Measurements from ENCODE around the gene CWH43. TPM values are rescaled to one million over a fixed set of nuclear protein-coding genes. Genes with fewer than 3 reads are reported as not detected.

The CWH43 gene
- total and polyA plus RNA-seq, 10 donors: not detected

GRCh38 chr4:48967101-48967500 lies 19.0 kb upstream of the CWH43 start:
- intact Hi-C loops (cut with DNase I; ENCODE audit: low total_unique reads): loop anchor here (10.0 kb wide), 1 partner anchor 522 kb away; no protein-coding TSS in a partner anchor
- H3K9me3 ChIP-seq: no peaks in the 10 kb centered on the region
- no peak overlapping the region for H3K27ac ChIP-seq
- H3K27me3 ChIP-seq (replicated peaks in 1 of 7): no peaks in the 10 kb centered on the region
- no peaks in the 10 kb centered on the region for H3K36me3 ChIP-seq
- no peaks in the 10 kb centered on the region for H3K4me1 ChIP-seq
- TF ChIP-seq, protein P1, sequence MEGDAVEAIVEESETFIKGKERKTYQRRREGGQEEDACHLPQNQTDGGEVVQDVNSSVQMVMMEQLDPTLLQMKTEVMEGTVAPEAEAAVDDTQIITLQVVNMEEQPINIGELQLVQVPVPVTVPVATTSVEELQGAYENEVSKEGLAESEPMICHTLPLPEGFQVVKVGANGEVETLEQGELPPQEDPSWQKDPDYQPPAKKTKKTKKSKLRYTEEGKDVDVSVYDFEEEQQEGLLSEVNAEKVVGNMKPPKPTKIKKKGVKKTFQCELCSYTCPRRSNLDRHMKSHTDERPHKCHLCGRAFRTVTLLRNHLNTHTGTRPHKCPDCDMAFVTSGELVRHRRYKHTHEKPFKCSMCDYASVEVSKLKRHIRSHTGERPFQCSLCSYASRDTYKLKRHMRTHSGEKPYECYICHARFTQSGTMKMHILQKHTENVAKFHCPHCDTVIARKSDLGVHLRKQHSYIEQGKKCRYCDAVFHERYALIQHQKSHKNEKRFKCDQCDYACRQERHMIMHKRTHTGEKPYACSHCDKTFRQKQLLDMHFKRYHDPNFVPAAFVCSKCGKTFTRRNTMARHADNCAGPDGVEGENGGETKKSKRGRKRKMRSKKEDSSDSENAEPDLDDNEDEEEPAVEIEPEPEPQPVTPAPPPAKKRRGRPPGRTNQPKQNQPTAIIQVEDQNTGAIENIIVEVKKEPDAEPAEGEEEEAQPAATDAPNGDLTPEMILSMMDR (IDR thresholded peaks at IDR 0.05 in 8 of 11, conservative IDR thresholded peaks at IDR 0.05 in 3 of 11): no peak
- TF ChIP-seq POLR2A (IDR thresholded peaks at IDR 0.05): no peak
- no peak for TF ChIP-seq POLR2AphosphoS5 (IDR thresholded peaks at IDR 0.05)
- no peak overlapping the region for H3K4me3 ChIP-seq
- DNase-seq: no peak

DNA sequence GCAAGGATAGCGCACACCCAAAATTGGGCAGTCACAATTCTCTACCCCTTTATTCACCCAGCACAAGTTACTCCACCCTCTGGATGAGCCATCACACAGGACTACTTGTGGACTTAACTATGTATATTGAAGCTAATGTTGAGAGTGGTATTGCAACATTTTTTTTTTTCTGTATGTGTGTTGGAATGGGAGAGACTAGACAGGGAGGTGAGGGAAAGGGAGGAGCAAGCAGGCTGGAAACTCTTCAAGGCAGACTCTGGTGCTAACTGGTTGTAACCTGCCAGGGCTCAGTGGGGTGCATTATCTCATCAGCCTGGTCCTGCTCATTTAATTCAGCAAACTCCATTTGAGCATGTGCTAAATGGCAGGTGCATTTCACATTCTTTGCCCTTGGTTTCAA lies 18.4 kb upstream of the CWH43 start:
- H3K27ac ChIP-seq: no peak overlapping the region
- DNase-seq: no peak
- no peaks in the 10 kb centered on the region for H3K36me3 ChIP-seq
- no peaks in the 10 kb centered on the region for H3K27me3 ChIP-seq (replicated peaks in 1 of 7)
- H3K4me3 ChIP-seq: no peak overlapping the region
- TF ChIP-seq POLR2AphosphoS5 (IDR thresholded peaks at IDR 0.05) (no peak), POLR2A (IDR thresholded peaks at IDR 0.05) (no peak)
- TF ChIP-seq, protein P1 (IDR thresholded peaks at IDR 0.05 in 8 of 11, conservative IDR thresholded peaks at IDR 0.05 in 3 of 11): no peak
- no peaks in the 10 kb centered on the region for H3K9me3 ChIP-seq
- intact Hi-C loops (cut with DNase I; ENCODE audit: low total_unique reads): loop anchor here (10.0 kb wide), 1 partner anchor 523 kb away; no protein-coding TSS in a partner anchor
- no peaks in the 10 kb centered on the region for H3K4me1 ChIP-seq
- 88 to 100% (median 100%) methylated on average over 1 of the region's 1 CpG for whole genome bisulfite sequencing, 5 donors

DNA sequence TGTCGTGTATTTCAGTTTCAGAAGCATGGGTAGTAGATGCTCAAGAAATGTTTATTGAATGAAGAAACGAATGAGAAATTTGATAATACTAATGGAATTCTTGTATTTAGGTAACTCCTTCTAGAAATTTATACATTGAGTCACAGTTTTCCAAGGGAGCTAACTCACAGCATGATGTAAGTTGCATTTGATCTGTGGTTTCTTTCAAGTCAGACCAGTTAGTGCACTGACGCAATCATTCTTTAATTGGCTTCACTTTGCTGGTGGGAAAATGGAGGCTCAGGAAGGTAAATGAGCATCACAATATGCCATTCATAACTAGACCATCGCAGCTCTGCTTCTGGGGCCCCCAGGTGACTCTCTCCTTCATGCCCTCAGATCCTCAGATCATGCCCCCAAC lies 17.3 kb upstream of the CWH43 start:
- TF ChIP-seq POLR2A (IDR thresholded peaks at IDR 0.05): no peak
- TF ChIP-seq, protein P1 (IDR thresholded peaks at IDR 0.05 in 8 of 11, conservative IDR thresholded peaks at IDR 0.05 in 3 of 11): no peak
- no peak for TF ChIP-seq POLR2AphosphoS5 (IDR thresholded peaks at IDR 0.05)
- Histone ChIP-seq H3K9me3 (no peaks in the 10 kb centered on the region), H3K4me3 (no peak overlapping the region), H3K4me1 (no peaks in the 10 kb centered on the region), H3K36me3 (no peaks in the 10 kb centered on the region), H3K27ac (no peak overlapping the region), H3K27me3 (replicated peaks in 1 of 7) (no peaks in the 10 kb centered on the region)
- DNase-seq: no peak
- 72 to 86% (median 79%) methylated on average over 4 of the region's 4 CpGs for WGBS, 5 donors
- intact Hi-C loops (cut with DNase I; ENCODE audit: low total_unique reads): loop anchor here (10.0 kb wide), 1 partner anchor 524 kb away; no protein-coding TSS in a partner anchor

DNA sequence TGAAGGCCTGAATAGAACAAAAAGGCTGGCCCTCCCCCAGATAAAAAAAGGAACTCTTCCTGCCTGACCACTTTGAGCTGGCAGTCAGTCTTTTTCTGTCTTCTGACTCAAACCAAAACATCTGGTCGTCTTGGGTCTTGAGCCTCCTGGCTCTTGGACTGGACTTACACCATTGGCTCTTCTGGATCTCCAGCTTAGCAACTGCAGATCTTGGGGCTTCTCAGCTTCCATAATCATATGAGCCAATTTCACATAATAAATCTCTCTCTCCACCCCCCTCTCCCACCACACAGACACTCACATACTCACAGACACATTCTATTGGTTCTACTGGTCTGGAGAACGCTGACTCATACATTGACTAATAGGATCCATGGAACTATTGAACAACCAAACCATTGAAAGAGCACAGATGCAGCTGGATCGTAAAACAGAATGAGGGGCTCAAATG lies 15.6 kb upstream of the CWH43 start:
- Histone ChIP-seq H3K36me3 (no peaks in the 10 kb centered on the region), H3K27me3 (replicated peaks in 1 of 7) (peaks cover 0 to 8% (median 0%) of the 10 kb centered on the region in 7 donors), H3K4me3 (no peak overlapping the region), H3K9me3 (no peaks in the 10 kb centered on the region), H3K4me1 (no peaks in the 10 kb centered on the region), H3K27ac (no peak overlapping the region)
- TF ChIP-seq POLR2AphosphoS5 (IDR thresholded peaks at IDR 0.05) (no peak), POLR2A (IDR thresholded peaks at IDR 0.05) (no peak)
- TF ChIP-seq, protein P1 (IDR thresholded peaks at IDR 0.05 in 8 of 11, conservative IDR thresholded peaks at IDR 0.05 in 3 of 11): no peak
- intact Hi-C loops (cut with DNase I; ENCODE audit: low total_unique reads): no loop called here
- DNase-seq: no peak
- 67 to 86% (median 78%) methylated on average over 3 of the region's 3 CpGs for WGBS, 5 donors

Measured in spleen (tissue), 11 donors.